Heart right ventricle (tissue), 16 donors: ENCODE measurements around the gene FKBP9. TPM values are rescaled to one million over a fixed set of nuclear protein-coding genes. Genes with fewer than 3 reads are reported as not detected.

Experiments
- ATAC-seq, 8 donors: fragments of 200-7000 bp; cut with Tn5 transposase; one replicate each; pipeline ENCODE4 v1.9.1; 2020; ENCODE audit warnings: mild to moderate bottlenecking in 8 of 8, moderate library complexity in 8 of 8, moderate number of reproducible peaks in 1 of 8
- DNase-seq, 2 donors: peaks; one replicate each; pipeline ENCODE4 v3.0.0-alpha.2; 2020
- H3K27ac ChIP-seq, 10 donors: fragments of 200-600 bp; sonication (generic) in 2 of 10; one replicate each; pipeline versions ENCODE4 v1.5.0 to v1.8.0; 2020 to 2022; ENCODE audit warnings: mild to moderate bottlenecking in 3 of 10
- H3K27me3 ChIP-seq, 7 donors: fragments of 200-600 bp; one replicate each; pipeline ENCODE4 v1.8.0; 2021 to 2022; ENCODE audit warnings: mild to moderate bottlenecking in 2 of 7
- H3K36me3 ChIP-seq, 9 donors: fragments of 200-600 bp; sonication (generic) in 1 of 9; one replicate each; pipeline versions ENCODE4 v1.5.0 to v1.8.0; 2020 to 2022; ENCODE audit warnings: mild to moderate bottlenecking in 2 of 9
- H3K4me1 ChIP-seq, 9 donors: fragments of 200-600 bp; sonication (generic) in 1 of 9; one replicate each; pipeline versions ENCODE4 v1.5.0 to v1.8.0; 2020 to 2022; ENCODE audit warnings: mild to moderate bottlenecking in 4 of 9
- H3K4me3 ChIP-seq, 10 donors: fragments of 200-600 bp; sonication (generic) in 2 of 10; one replicate each; pipeline versions ENCODE4 v1.5.0 to v1.8.0; 2020 to 2022; ENCODE audit warnings: mild to moderate bottlenecking in 7 of 10, moderate library complexity in 2 of 10
- H3K9me3 ChIP-seq, 11 donors: fragments of 200-600 bp in 10 of 11; sonication (generic) in 2 of 11; one replicate each; pipeline versions ENCODE4 v1.5.0 to v1.8.0; 2013 to 2022; ENCODE audit warnings: mild to moderate bottlenecking in 2 of 11, control low read depth in 1 of 11, moderate library complexity in 1 of 11
- CTCF ChIP-seq, 9 donors: fragments of 200-600 bp; sonication (generic) in 2 of 9; IDR thresholded peaks; one replicate each; pipeline versions ENCODE4 v1.5.0 to v1.8.0; 2021 to 2022; ENCODE audit warnings: antibody characterized with exemption in 9 of 9, mild to moderate bottlenecking in 5 of 9, moderate library complexity in 1 of 9
- WGBS, 2 donors: extraction: QIAGEN DNeasy Blood & Tissue Kit; methylation state at CpG; one replicate each; pipeline ENCODE4 v1.1.7; 2013; ENCODE audit warnings: inconsistent platforms in 1 of 2; 5-methylcytosine and 5-hydroxymethylcytosine counted together
- intact Hi-C, 10 donors: fragments of 100-400 bp; cut with DNase I; formaldehyde crosslinking; loops; one replicate each; pipeline versions ENCODE4 v1.11.1 to v1.14.2; 2022
- polyA plus RNA-seq, 2 donors: library from polyadenylated mRNA; stranded (reverse); fragments of 200-250 nt; gene quantifications; one replicate each; pipeline ENCODE4 v1.2.3, GENCODE V29; 2013
- total RNA-seq, 10 donors: library from RNA; stranded (reverse); fragmentation: NEBNext Ultra II Directional in 3 of 10; extraction: Animal tissue kit (Norgen Biotek cat#: 25700) in 3 of 10; gene quantifications; one replicate each; pipeline versions ENCODE4 v1.2.1 to v1.2.4, GENCODE V29; 2021 to 2023
- donor health status: Arrhythmogenic right ventricular cardiomyopathy.
- donor health status: ischemic (EF 13 %, LVEDD 7.1; RV severe dilation, severe dysfunction).
- donor health status: healthy with polysubstance abuse.
- donor health status: DM: no; HTN: yes; CAD: no.
- donor health status: DM: no; HTN: no; CAD: no.
- donor health status: ischemic (EF 25% LVEDD 6.9; RV normal size, moderate dysfunction).
- donor health status: ischemic (EF 25% LVEDD 5.7; RV mildly dilated, moderate dysfunction).
- donor health status: healthy.
- donor health status: DM: yes; HTN: yes; CAD: no.
- donor health status: Ischemic cardiomyopathy.
- donor health status: ischemic (EF 35%, LVEDD 5.7; RV mildly dilated, moderate dysfunction).
- donor health status: nonischemic (EF 11% LVEDD 7.7; RV severe dilation, severe dysfunction).
- donor health status: DM: yes; HTN: yes; CAD: no.
- donor health status: PGD.
- donor health status: ischemic (EF 29% LVEDD 5.4; RV normal size, mild dysfunction).
- donor health status: nonischemic (EF 23%, LVEDD 6.1; RV moderate dilation, normal function).

The FKBP9 gene
- total and polyA plus RNA-seq, 12 donors, result 32.2 to 158 (median 119) TPM

DNA sequence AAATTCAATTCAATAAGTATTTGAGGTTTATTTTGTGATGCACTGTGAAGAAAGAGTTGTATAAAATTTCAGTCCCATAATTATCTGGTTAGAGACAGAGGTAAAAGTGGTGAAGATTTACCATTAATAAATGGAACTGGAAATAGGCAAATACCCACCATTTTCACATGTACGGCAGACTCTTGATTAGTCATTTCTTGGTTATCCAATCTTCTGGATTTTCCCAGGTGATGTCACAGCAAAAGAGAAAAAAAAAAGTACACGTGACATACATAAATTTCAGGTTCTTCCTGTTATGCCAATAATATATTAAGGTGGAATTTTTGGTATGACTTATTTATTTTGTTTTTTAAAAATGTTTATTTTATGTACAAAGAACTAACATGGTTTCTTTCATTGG, 78.5 kb downstream of the FKBP9 start:
- intact Hi-C loops, result loop anchor here in 1 of 10 donors (5.0 kb wide), 1 partner anchor 143 kb away; the partner anchor contains the start of gene KBTBD2
- Histone ChIP-seq H3K36me3 (peaks cover 0 to 10% (median 0%) of the 10 kb centered on the region in 9 donors), H3K4me3 (no peak overlapping the region), H3K9me3 (no peaks in the 10 kb centered on the region), H3K27ac (no peak overlapping the region), H3K27me3 (no peaks in the 10 kb centered on the region), H3K4me1 (peaks cover 0 to 29% (median 19%) of the 10 kb centered on the region in 9 donors)
- DNase-seq, result no peak
- TF ChIP-seq CTCF (IDR thresholded peaks at IDR 0.05), result no peak
- 98 to 100% methylated on average over 2 of the region's 2 CpGs for WGBS, 2 donors
- no peak for ATAC-seq

DNA sequence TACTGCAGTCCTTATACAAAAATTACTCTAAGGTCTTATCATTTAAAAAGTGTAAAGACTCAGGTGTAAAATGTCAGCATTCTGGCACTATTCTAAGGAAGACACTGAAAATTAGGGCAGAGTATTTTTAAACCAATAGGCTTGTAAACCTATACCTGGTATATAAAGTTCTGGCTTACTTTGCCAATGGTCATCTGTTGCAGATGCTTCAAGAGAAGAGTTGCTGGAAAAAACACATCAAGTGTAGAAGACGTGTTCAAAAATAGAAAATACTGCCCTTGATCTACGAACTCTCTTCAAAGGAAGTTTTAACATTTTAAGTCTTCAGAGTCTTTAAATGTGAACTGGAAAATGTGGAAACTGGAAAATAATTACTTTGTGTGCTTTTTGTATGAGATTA, 81.4 kb downstream of the FKBP9 start:
- ATAC-seq, result no peak
- TF ChIP-seq CTCF (IDR thresholded peaks at IDR 0.05), result no peak
- intact Hi-C loops, result loop anchor here in 1 of 10 donors (5.0 kb wide), 1 partner anchor 146 kb away; the partner anchor contains the start of gene KBTBD2
- no peak for DNase-seq
- WGBS, 2 donors, result 3 to 13% methylated on average over 2 of the region's 2 CpGs
- H3K9me3 ChIP-seq, result no peaks in the 10 kb centered on the region
- peak overlapping the region in 7 of 10 donors; percentile 15 to 67 (median 54) for H3K4me3 ChIP-seq
- peak overlapping the region in 6 of 10 donors; percentile 59 to 87 (median 77) for H3K27ac ChIP-seq
- H3K36me3 ChIP-seq, result peaks cover 0 to 6% (median 0%) of the 10 kb centered on the region in 9 donors
- H3K27me3 ChIP-seq, result no peaks in the 10 kb centered on the region
- peaks cover 3 to 54% (median 46%) of the 10 kb centered on the region in 9 donors for H3K4me1 ChIP-seq

GRCh38 chr7:33039257-33039902, 82.1 kb downstream of the FKBP9 start:
- TF ChIP-seq CTCF (IDR thresholded peaks at IDR 0.05), result no peak
- Histone ChIP-seq H3K4me1 (peaks cover 5 to 61% (median 53%) of the 10 kb centered on the region in 9 donors), H3K4me3 (peak overlapping the region; percentile 27 to 67 (median 50)), H3K9me3 (no peaks in the 10 kb centered on the region), H3K27ac (peak overlapping the region in 9 of 10 donors; percentile 43 to 87 (median 67)), H3K36me3 (peaks cover 0 to 5% (median 0%) of the 10 kb centered on the region in 9 donors), H3K27me3 (no peaks in the 10 kb centered on the region)
- ATAC-seq (peak in 6 of 8 donors; percentile 38 to 65 (median 58)), DNase-seq (no peak)
- intact Hi-C loops, result loop anchor here in 1 of 10 donors (5.0 kb wide), 1 partner anchor 147 kb away; the partner anchor contains the start of gene KBTBD2
- 17 to 35% methylated on average over 5 of the region's 5 CpGs for WGBS, 2 donors

DNA sequence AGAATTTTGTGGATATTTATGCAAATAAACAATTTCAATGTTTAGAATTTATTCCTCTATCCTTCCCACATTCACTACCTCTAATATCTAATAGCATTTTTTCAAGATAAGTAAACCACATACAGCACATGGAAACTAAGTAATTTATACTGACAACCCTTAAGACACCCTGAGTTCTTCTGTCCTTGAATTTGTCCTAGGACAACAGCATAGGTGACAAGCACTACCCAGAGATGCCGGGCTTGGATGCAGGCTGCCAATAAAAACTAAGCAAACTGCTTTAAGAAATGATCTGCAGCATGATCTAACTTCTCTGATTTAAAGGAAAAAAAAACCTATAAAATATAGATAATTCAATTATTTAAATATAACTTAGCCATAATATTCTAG, 82.7 kb downstream of the FKBP9 start:
- no peak for TF ChIP-seq CTCF (IDR thresholded peaks at IDR 0.05)
- ATAC-seq (peak in 3 of 8 donors; percentile 40 to 46 (median 43)), DNase-seq (no peak)
- H3K36me3 ChIP-seq, result peaks cover 0 to 5% (median 0%) of the 10 kb centered on the region in 9 donors
- no peaks in the 10 kb centered on the region for H3K27me3 ChIP-seq
- H3K4me1 ChIP-seq, result peaks cover 5 to 66% (median 58%) of the 10 kb centered on the region in 9 donors
- peak overlapping the region in 9 of 10 donors; percentile 43 to 87 (median 67) for H3K27ac ChIP-seq
- WGBS, 2 donors, result 0 to 11% methylated on average over 1 of the region's 1 CpG
- no peaks in the 10 kb centered on the region for H3K9me3 ChIP-seq
- H3K4me3 ChIP-seq, result peak overlapping the region; percentile 27 to 67 (median 50)
- intact Hi-C loops, result loop anchor here in 6 of 10 donors (5.0 to 10.0 kb wide), 4 partner anchors 83 to 235 kb away; partner anchors contain the start of genes FKBP9 (in 3 of the 6) and KBTBD2 (in 1 of the 6)
